ENCODE results near the gene AARS2.

Gene AARS2

DNA sequence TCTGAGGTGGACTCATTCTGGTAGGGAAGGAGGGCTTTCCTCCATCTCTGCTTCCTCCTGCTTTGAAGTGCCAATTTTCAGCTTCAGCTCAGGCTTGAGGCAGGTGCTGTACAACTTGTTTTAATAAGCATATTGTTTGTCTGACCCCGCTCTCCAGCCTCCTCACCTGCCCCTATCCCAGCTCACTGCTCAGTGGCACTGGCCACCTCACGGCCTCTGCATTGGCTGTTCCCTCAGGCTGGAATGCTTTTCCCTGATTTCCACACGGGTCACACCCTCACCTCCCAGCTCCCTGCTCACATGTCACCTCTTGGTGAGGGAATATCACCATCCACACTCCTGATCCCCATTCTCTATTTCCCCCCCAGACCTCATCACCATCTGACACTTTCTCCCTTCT lies 14.3 kb downstream of the AARS2 start:
- DNase-seq: no peak

GRCh38 chr6:44298055-44298803 lies 14.9 kb downstream of the AARS2 start:
- DNase-seq: no peak

GRCh38 chr6:44297063-44298038 lies 15.8 kb downstream of the AARS2 start:
- DNase-seq: peak; percentile 23

- no peak for DNase-seq
Observed at GRCh38 chr6:44294832-44295791, 18.0 kb downstream of the AARS2 start.

- DNase-seq: no peak
Observed at GRCh38 chr6:44292661-44293365, 20.3 kb downstream of the AARS2 start.

- DNase-seq: no peak
Observed at GRCh38 chr6:44291841-44292240, 21.3 kb downstream of the AARS2 start.

- no peak for DNase-seq
Observed at GRCh38 chr6:44289726-44290260, 23.4 kb downstream of the AARS2 start.

GRCh38 chr6:44286747-44287146 lies 26.4 kb downstream of the AARS2 start:
- no peak for DNase-seq

DNA sequence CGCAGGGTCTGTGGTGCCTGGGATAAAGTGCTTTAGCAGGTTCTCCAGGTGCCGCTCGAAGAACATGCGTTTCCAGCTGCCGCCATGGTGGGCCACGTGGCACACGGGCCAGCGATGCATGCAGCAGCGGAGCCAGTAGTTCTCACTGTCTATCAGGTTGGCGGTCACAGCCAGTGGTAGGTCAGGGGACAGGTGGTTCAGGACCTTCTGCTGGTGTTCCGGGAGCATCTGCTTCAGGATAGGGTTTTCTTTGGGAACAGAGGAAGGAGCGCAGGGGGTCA lies 26.9 kb downstream of the AARS2 start:
- no peak for DNase-seq

DNA sequence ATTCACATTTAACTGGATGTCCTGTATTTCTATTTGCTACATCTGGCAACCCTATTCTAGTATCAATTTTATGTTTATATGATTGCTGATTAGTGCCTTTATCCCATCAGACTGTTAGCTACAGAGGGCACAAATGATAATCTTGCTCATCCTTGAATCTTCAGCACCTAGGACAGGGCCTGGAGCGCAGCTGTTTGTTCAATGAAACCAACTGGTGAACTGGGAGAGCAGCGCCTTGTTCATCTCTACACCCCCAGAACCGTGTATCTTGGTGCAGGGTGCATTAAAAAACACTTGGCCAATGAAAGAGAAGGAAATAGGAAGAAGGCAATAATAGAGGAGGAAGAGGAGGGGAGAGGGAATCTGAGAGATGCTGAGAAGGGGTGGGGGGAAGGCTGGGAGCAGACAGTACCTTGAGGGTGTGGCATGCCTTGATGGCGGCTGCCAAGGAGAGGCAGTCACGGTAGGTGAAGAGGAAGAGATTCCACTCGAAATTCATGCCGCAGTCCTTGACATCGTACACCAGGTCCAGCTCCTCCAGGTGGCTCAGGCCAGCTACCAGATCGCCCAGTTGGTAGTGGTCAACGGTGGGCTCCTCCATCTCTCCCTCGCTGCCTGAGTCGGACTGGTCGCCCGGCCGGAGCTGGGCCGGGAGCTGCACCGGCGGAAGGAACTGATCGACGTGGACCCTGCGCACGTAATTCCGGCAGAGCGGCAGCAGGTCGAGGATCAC lies 27.4 kb downstream of the AARS2 start:
- no peak for DNase-seq

DNA sequence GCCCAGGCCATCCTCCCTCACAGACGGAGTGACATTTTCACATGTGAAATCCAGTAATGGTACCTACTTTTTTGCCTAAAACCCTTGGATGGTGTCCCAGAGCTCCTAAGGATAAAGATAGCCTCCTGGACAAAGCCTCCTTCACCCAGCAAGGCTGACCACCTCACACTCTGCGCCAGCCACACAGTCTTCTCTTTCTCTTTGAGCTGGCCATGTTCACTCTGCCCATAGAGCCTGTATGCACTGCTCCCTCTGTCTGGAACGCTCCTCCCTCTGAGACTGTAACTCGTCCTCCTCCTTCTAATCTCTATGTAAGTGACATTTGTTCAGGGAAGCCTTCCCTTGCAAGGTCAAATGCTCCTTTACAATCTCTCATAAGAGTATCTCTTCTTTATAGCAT lies 28.3 kb downstream of the AARS2 start:
- no peak for DNase-seq

GRCh38 chr6:44284121-44284520 lies 29.0 kb downstream of the AARS2 start:
- no peak for DNase-seq

DNA sequence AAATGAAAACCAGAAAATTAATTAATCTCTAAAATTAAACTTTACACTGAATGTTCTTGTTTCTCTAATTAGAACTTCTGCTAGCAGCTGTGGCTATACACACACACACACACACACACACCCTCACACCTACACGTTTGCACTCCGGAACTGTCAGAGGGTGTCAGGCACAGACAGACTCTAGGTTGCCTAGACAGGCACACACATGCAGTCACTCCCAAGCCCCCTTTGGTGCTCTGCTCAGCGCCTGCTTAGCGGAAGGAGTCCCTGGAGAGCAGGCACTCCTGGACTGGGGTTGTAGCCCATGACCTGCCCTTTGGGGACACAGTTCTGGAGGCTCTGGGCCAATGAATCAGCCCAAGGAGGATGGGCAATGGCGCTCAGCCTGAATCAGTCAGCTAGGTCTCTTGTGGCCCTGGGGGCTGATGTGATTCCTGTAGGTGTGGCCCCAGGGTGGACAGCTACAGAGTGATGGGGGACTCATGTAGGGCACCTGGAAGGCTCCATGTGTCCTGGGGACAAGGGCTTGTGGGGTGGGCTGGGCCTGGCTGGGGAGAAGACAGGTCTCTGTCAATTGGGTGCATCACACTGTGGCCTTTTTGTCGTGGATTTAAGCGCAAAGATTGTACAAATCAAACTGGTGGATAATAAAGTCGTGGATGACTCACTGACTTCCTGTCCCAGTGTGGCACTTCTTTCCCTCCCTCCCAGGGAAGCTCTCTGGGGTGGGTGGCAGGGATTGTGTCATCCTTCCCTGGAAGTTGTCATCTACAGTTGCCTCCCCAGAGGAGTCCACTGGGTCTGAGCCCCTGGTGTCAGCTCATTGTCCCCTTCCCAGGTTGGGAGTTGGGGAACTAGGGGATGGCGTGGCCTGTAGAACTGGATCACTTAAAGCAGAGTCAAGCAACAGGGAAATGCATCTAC lies 34.1 kb downstream of the AARS2 start:
- no peak for DNase-seq

DNA sequence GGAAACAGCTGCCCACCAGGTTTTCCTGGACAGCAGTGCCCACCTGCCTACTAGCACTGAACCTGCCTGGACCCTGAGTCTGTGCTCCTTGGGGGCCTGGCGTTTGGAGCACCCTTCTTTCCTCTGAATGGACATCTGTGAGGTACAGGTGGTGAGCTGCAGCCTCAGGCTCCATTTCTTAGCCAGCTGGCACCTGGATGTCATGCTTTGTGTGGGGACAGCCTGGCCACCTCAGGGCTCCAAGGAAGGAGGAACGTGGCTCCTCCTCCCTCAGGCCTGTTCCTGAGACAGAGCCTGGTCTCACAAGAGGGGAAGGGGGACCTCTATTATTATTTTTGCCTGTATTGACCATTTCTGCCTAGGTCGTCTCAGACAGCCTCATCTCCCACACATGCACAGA lies 34.8 kb downstream of the AARS2 start:
- DNase-seq: no peak

GRCh38 chr6:44277763-44278162 lies 35.4 kb downstream of the AARS2 start:
- DNase-seq: no peak

DNA sequence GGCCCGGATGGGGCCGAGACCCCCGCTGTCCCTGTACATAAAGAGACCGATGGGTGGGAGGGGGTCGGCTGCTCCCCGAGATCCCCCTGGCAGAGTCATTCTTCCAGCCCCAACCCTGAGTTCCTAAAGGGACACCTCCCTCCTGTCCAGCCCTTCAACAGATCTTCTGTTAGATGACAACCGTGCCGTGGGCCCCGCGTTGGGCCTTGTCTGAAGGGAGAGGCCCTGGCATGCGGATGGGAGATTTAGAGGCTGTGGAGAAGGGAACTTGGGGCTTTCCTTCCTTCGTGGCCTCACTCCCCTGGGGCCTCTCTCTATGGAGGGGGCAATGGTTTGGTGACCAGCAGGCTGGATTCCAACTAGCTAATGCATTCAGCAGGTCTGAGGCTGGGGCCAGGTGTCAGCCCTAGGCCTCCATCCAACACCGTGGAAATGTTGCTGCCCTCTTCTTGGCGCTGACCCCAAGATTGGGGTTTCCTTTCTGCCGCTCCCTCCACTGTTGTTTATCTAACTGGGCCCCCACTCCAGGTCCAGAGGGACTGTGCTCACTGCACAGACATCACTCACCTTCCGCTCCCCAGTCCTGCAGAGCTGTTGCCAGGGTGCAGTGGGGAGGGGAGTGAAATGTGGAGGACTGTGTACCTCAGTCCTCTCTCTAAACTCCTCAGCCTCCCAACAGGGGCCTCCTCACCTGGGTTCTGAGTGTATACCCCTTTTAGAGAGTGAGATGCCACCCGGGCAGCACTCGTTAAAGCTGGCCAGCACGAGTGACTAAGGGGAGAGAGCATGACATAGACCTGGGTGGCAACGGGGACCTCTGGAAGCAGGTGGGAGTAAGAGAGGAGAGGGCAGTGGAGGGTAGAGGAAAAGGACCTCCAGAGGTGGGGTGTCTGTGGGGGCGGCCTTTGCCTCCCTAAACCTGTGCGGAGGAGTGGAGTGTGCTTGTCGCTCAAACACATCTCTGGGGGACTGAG lies 36.2 kb downstream of the AARS2 start:
- no peak for DNase-seq

- DNase-seq: no peak
Observed at GRCh38 chr6:44275749-44276648, 37.1 kb downstream of the AARS2 start.

DNA sequence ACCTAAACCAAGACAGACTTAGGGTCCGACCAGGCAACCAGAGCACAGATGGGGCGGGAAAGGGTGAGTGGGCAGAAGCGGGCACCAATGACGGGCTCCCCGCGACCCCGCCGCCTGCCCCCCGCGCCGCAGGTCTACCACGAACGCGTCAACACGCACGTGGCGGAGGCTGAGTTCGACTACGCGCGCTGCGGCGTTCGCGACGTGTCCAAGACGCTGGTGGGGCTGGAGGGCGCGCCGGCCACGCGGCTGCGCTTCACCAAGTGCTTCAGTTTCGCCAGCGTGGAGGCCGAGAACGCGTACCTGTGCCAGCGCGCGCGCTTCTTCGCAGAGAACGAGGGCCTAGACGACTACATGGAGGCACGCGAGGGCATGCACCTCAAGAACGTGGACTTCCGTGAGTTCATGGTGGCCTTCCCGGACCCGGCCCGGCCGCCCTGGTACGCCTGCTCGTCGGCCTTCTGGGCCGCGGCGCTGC lies 37.8 kb downstream of the AARS2 start:
- no peak for DNase-seq
